DOHH2 (cell line): ENCODE results near the gene NNT.
"Not testable (repeated sequence)": the region's sequence is repeated elsewhere in the genome, so short reads cannot be mapped to it uniquely, and the experiment has no call there.

Experiments
- EZH2phosphoT487 ChIP-seq: fragments of 200-600 bp; sonication (generic); IDR thresholded peaks from 2 replicates; pipeline ENCODE4 v1.6.1; 2017; ENCODE audit warnings: borderline replicate concordance, mild to moderate bottlenecking, antibody characterized with exemption, low read length, moderate library complexity, mixed read lengths
- TF ChIP-seq, protein P1 (sequence below): fragments of 200-600 bp; sonication (generic); IDR thresholded peaks from one replicate; pipeline ENCODE4 v1.5.1; 2014; ENCODE audit warnings: antibody characterized with exemption, mild to moderate bottlenecking, low read depth, low read length; ENCODE audit not compliant: poor library complexity, severe bottlenecking

GRCh38 chr5:43745923-43746548 lies 143.1 kb downstream of the NNT start:
- TF ChIP-seq, protein P1, sequence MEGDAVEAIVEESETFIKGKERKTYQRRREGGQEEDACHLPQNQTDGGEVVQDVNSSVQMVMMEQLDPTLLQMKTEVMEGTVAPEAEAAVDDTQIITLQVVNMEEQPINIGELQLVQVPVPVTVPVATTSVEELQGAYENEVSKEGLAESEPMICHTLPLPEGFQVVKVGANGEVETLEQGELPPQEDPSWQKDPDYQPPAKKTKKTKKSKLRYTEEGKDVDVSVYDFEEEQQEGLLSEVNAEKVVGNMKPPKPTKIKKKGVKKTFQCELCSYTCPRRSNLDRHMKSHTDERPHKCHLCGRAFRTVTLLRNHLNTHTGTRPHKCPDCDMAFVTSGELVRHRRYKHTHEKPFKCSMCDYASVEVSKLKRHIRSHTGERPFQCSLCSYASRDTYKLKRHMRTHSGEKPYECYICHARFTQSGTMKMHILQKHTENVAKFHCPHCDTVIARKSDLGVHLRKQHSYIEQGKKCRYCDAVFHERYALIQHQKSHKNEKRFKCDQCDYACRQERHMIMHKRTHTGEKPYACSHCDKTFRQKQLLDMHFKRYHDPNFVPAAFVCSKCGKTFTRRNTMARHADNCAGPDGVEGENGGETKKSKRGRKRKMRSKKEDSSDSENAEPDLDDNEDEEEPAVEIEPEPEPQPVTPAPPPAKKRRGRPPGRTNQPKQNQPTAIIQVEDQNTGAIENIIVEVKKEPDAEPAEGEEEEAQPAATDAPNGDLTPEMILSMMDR, result not testable (repeated sequence)
- TF ChIP-seq EZH2phosphoT487, result not testable (repeated sequence)
